Ovary (tissue), 1 donor: ENCODE data around the gene NEDD9.

Experiments used
- EP300 ChIP-seq: sonication (generic); formaldehyde crosslinking; IDR thresholded peaks from one replicate; pipeline ENCODE4 v1.6.1; 2017; ENCODE audit warnings: antibody characterized with exemption
- POLR2A ChIP-seq: fragments of 450-650 bp; IDR thresholded peaks from one replicate; pipeline ENCODE4 v1.6.1; 2017; ENCODE audit warnings: antibody characterized with exemption, mild to moderate bottlenecking, moderate library complexity

DNA sequence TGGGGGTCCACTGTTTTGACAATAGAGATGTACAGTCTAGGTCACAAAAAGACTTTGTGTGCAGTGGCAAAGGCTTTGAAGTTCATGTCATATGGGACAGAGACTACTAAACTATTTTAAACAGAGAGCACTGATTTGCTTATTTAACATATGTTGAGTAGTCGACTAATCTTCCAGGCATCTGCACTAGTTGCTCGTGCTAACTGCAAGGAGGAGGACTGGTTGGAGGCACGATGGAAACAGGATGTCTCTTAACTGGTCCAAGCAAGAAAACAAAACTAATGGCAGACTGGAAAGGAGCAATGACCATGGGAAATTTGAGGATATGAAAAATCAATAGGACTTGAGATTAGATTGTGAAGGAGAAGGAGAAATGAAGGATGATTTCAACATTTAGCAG is 92.4 kb downstream of the NEDD9 start:
- TF ChIP-seq POLR2A (no peak), EP300 (no peak)
